HEK293T (cell line): Measurements from ENCODE around the gene LSM14A.

Experiments used
- ARNT ChIP-seq: fragments of 450-650 bp; IDR thresholded peaks from 2 replicates; pipeline ENCODE4 v1.6.1; 2017; ENCODE audit warnings: mild to moderate bottlenecking
- BHLHE40 ChIP-seq: fragments of 450-650 bp; IDR thresholded peaks from 2 replicates; pipeline ENCODE4 v1.6.1; 2016; ENCODE audit warnings: mild to moderate bottlenecking, moderate library complexity, borderline replicate concordance
- CTBP1 ChIP-seq: fragments of 450-650 bp; IDR thresholded peaks from 2 replicates; pipeline ENCODE4 v1.6.1; 2016; ENCODE audit warnings: borderline replicate concordance
- ELF4 ChIP-seq: fragments of 450-650 bp; IDR thresholded peaks from 2 replicates; pipeline ENCODE4 v1.6.1; 2017; ENCODE audit warnings: antibody characterized with exemption
- FOXM1 ChIP-seq: fragments of 450-650 bp; IDR thresholded peaks from 2 replicates; pipeline ENCODE4 v1.6.1; 2017; ENCODE audit warnings: mild to moderate bottlenecking, borderline replicate concordance
- NFRKB ChIP-seq: fragments of 450-650 bp; IDR thresholded peaks from 2 replicates; pipeline ENCODE4 v1.6.1; 2016; ENCODE audit warnings: mild to moderate bottlenecking, moderate library complexity
- SP1 ChIP-seq: fragments of 450-650 bp; IDR thresholded peaks from 2 replicates; pipeline ENCODE4 v1.6.1; 2017
- SUZ12 ChIP-seq: fragments of 450-650 bp; IDR thresholded peaks from 2 replicates; pipeline ENCODE4 v1.6.1; 2016; ENCODE audit warnings: mild to moderate bottlenecking
- TARDBP ChIP-seq: fragments of 450-650 bp; IDR thresholded peaks from 2 replicates; pipeline ENCODE4 v1.6.1; 2016
- ZNF384 ChIP-seq: fragments of 450-650 bp; IDR thresholded peaks from 2 replicates; pipeline ENCODE4 v1.6.1; 2016

DNA sequence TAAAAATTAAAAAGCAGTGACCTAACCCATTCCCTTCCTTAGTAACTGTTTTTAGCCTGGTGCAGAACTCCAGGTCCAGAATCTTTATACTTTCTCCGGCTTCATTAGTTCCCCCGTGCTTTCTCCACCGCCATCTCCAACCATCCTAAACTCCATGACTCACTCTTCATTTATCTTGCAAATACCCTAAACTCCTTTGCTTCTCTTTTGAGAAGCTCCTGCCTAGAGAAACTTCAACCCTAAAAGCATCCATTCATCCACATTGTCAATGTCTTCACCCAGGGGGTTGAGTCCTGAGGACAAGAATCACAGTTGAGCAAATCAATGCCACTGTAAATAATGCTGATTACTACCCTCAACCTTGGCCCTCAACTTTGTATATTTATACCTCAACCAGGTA lies 65.0 kb downstream of the LSM14A start:
- no peak for TF ChIP-seq ZNF384
- TF ChIP-seq ARNT = no peak
- no peak for TF ChIP-seq FOXM1
- no peak for TF ChIP-seq ELF4
- no peak for TF ChIP-seq SUZ12
- TF ChIP-seq SP1 = no peak
- TF ChIP-seq NFRKB = no peak
- TF ChIP-seq TARDBP = no peak
- no peak for TF ChIP-seq BHLHE40
- TF ChIP-seq CTBP1 = no peak
